Epidermal melanocyte (primary cell): ENCODE data around the gene PPP3R2.
"Not testable (repeated sequence)": the region's sequence is repeated elsewhere in the genome, so short reads cannot be mapped to it uniquely, and the experiment has no call there.

Source experiments
- DNase-seq: peaks from one replicate; pipeline ENCODE4 v3.0.0; 2011; ENCODE audit warnings: low spot score; ENCODE audit not compliant: insufficient read length

Gene PPP3R2

DNA sequence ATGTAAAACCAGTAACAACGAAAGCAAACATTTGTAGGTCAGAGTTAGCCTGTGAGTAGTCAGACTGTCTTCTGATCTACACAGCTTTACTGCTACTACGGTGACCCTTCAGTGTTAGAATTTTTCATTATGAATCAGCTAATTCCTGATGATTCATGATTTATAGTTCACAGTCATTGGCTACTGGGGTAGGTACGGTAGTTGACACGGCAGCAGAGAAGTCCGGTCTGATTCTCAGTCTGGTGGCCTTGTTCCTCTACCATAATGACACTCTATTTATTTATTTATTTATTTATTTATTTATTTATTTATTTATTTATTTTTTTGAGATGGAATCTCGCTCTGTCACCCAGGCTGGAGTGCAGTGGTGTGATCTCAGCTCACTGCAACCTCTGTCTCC, 4.7 kb downstream of the PPP3R2 start:
- not testable (repeated sequence) for DNase-seq

DNA sequence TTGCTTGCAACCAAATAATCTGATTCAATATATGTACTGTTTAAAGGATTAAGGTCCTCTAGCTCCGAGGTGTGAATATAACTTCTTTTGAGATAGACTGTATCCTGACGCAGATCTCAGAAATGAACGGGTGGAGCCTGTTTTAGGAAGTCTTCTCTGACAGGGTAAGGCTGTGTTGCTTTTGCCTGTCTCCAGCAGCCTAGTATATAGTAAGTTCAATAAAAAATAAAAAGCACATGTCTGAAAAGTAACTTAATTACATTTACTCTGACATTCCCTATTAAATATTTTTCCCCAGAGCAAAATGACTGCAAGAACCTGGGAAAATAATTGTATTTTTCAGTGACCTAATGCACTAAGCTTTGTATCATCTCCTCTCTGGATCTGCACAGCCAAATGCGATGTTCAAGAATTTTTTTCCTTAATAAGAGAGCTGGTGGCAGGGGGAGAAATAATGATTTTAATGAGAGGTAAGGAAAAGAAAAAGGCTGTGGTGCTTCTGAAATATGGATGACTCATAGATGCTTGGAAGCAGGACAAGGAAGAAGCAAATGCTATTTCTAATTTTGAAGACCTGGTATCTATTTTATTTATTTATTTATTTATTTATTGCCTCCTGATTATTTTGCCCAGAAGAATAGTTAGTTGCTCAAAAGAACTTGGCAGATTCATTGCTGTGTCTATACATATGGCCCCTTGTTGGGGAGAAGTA, 7.3 kb downstream of the PPP3R2 start:
- no peak for DNase-seq

DNA sequence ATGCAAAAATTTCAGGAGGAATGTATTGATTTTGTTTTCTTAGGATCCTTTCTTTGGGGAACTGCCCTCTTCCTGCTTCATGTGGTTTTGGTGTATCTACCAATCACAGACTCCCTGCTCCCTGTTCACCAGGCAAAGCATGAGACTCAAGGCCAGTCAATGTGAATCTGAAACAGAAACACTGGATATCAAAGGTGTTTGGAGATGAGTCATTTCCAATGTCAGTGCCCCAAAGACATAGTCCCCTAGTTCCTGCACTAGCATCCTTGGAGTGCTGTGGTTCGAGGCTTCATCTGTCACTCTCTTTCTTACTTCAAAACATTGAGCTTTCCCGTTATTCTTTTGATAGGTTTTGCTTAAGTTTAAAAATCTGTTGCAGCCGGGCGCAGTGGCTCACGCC, 8.1 kb downstream of the PPP3R2 start:
- DNase-seq: no peak

DNA sequence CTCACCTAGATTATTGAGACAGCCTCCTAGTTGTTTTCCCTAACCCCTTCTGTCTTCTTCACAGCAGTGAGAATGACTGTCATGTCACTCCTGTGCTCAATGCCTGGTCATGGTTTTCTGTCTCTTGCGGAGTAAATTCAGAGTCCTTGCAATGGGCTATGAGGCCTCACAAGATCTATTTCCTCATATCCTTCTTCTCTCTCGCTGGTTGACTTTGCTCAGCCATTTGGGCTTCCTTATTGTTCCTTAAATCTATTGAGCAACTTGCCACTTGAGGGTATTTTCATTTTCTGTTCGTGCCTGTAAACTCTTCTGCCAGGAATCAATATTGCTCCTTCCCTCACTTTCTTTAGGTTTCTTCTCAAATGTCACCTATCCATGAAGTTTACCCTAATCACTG, 9.0 kb downstream of the PPP3R2 start:
- DNase-seq: no peak

DNA sequence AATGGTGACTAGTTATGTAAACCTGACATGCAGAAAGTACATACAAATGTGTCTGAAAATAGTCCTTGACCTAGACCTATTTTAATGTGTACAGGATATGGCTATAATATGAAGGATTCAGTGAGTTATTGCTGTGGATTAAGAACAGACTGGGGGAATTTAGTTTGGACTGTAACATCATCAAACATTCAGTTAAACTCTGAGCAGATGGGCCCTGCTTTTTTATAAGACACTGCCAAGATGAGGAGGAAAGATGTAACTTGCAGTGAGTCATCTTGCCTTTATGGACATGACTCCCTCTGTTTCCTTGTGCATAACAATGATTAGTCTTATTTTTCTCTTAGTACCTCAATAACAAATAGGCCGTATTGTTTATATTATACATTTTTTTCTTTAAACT, 12.2 kb downstream of the PPP3R2 start:
- DNase-seq: no peak

DNA sequence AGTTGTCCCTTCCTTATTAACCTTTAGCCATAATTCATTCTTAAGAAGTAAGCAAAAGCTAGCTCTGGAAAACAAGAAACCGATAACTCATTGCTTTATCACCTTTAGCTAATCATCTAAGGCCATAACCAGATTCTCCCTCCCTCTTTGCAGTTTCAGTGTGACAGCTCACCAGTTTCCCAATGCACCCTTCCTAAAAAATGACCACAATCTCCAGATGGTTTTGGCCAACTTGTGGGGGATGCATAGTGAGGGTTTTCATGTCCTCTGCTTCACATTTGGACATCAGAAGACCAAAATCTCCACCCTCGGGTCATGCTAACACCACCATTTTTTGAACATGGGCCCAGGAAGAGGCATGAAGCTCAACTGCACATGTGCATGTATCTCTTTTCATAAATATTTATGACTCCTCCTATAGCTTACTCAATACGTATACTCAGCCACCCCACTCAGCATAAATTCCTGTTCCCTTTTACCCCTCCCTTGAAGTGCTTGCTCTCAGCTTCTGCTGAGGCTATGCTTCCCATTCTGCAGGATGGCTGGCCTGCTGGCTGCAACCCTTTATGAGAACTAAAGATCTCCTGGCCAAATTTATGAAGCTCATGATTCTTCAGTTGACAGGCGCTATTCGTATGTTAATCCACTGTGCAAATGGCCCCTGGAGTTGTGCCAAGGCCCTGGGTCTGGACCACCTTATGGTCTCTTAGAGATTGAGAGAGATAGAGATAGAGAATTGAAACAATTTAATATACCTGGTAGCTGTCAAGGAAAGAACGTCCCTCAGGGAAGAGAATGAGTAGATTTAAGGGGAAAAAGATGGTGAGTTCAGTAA, 14.8 kb downstream of the PPP3R2 start:
- DNase-seq: no peak

DNA sequence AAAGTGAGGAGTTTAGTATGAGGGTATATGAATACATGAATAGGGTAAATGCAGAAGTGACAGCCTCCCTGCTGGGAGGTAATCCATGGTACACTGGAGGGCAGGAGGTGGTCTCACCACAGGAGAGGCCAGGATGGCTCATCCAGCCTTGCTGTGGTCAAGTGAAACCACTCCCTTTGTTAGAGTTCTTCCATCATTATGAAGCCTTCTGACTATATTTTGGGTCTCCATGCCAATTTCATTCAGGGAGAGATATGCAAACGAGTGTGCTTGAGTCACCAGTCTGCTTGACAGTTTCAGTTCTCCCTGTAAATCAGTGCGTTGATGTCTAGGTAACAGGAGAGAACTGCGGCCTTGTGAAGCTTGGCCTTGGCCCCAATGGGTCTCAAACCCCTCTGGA, 16.4 kb downstream of the PPP3R2 start:
- DNase-seq: no peak

DNA sequence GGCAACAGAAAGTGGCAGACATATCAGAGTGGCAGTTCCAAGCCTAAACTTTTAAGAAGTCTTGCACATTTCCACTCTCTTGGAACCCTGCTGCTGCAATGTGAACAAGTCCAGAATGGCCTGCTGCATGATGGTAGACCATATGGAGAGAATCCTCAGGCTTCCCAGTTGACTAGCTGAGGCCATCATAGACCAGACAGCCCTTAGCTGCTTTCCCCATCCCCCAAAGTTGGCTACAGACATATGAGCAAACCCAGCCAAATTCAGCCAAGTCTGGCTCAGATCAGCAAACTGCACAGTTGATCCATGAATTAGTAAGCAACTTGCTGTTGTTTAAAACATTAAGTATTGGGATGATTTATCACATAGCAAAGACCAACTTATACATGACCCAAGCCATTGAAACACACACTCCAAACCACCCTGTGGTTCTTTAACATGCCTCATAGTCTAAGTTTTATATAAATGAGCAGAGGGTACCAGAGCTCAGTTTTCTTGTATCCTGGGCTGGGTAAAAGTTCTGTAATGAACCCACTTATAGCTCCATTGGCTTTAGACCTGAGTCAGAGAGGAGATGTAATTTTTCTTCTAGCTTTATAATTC, 19.9 kb downstream of the PPP3R2 start:
- no peak for DNase-seq

DNA sequence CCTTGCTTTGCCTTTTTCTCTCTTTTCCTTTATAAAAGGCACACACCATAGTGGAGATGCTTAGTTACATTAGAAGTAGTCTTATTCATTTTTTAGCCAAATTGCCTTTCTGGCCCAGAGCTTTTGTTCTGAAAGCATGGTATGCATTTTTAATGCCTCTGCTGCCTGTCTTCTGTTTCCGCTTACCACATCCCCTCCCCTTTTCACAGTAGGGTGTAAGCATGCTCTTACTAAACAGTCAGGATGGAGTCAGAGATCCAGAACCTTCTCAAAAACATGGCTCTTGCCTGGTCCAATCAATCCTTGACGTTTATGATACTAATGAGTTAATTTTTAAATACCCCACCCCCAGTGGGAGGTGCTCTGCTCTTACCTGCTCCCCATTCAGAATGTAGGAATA, 22.5 kb downstream of the PPP3R2 start:
- no peak for DNase-seq

DNA sequence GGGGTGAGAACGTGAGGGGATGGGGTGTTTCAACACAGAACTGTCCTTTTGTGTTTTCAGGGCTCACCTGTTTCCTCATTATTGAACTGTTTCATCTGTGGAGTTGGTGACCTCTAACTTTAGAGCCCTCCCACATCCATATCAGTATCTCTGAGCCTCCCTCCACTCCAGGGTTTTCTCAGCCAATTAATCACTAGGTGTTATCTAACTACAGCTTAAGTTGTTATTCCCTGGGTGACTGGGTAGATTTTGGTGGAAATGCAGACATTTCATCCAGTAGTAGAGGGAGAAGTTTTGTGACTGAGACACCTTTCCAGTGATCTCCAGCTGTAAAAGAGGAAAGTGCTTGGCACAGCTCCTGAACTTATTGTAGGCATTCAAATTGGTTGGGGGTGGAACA, 23.7 kb downstream of the PPP3R2 start:
- no peak for DNase-seq

DNA sequence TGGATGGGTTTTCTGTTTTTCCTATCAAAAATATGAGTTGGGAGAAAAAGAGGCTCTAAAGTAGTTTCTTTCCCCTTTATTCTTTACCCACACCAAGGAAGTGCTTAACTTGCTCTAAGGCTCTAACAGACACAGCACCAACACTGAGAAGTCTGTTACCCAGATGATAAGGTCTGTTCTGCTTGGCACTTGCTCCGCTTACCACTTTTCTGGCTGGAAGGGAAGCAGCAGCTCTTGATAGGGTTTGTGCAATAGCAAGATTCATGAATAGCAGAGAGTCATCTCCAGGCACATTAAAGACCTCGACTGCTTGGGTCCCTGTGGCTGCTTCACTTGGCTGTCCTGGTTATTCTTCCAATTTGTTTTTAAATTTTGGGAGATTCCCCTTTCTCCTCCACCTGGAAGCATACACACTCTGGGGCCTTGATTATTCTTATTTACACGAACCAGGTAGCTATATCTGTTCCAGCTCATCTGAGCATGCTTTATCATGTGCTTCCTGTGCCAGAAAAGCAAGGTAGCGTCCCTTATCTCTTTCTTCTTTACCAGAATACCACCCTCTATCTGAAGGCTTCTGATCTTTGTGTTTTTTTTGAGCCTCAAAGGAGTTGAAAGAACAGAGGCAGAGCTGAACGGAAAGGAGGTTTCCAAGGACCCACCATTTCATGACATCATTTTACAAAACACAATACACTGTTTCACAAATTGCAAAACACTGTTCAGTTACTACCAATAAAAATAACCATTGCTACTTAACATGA, 24.8 kb downstream of the PPP3R2 start:
- no peak for DNase-seq

DNA sequence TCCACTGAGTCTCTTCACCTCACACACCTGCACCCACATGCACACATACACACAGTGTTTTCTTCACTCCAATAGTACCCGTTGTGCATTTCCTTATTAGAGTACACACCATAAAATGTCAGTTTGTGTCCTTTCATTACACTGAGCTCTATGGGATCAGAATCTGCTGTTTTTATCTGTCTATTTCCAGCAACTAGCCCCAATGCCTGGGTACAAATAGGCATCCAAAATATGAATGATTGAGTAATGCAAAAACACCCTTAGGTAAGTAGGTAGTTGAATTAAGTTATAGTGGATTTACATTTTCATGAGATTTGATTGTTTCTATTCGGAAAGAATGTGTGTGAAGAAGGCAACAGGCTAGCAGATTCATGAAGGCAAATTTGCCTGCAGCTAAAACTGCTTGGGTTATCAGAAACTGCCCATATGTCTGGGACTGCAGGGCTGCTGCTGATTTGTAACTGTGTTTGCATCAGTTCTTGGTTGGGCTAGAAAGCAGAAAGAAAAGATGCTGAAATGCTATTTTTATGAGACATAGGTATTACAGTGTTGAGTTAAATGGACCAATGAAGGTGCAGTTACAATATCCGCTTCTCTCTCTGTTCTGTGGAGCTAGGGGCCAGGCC, 26.9 kb downstream of the PPP3R2 start:
- DNase-seq: no peak

DNA sequence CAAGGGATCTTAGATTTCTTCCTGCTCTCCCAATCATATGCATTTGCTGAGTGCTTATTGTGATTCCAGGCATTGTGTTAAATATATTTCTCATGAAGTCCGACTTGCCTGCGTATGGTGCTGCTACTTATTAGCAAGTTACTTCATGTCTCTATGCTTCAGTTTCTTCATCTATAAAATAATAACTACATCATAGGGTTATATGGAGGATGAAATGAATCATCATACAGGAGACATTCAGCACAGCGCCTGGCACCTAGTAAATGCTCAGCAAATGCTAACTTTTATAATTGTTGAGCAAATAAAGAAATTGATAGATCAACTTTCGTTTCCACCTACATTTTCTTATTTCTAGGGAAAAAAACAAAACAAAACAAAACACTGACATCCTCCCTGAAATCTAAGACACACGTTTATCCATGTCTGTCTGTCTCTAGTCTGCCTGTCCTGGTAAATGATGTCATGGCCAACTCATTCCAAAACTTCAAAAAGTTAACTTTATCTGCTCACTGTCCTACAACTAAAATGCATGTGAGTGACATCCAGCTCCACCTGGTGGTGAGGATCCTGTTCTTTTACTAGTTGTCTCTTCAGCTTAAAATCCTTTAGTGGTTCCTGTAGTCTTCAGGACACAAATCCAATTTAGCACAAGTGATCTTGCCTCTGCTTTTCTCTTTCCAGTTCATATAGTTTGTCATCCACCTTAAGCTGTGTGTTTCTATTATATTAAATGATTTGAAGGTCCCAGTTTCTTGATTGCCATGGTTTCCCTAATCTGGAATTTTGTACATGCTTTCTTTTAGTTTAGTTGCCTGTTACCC, 27.7 kb downstream of the PPP3R2 start:
- no peak for DNase-seq

DNA sequence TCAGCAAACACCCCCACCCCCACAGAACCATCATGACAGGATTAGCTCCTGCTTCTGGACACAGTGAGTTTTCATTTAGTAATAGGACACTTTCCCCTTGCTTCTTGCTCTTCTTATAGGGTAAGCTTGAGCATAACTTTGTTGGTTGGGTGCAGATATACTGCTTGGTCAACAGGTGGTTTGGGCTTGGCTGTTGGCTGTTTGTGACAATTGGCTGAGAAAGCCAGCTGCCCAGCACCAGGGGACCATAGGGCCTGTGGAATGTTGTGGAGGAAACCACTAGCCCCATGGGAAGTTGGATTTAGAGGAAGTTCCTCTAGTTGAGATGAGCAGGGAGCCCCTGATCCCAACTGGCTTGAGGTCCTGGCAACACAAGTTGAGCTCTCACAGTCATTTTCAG, 30.5 kb downstream of the PPP3R2 start:
- DNase-seq: no peak

DNA sequence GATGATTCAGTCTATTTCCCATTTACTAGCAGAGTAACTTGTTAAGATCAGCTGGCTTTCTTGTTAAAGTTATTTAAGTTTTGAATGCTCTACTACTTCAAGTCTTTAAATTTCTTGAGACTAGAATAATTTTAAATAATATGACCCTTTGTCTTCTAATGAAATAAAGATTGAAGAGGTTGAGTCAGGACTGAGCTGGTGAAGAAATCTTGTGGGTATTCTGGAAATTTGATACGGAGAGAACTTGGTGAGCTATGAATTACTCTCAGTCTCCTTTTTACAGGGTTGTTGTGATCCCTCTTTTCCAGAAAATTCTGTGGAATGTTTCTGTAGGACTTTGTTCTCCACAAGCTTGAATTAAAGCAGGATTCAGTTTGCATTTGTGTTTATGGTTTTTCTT, 31.8 kb downstream of the PPP3R2 start:
- no peak for DNase-seq

DNA sequence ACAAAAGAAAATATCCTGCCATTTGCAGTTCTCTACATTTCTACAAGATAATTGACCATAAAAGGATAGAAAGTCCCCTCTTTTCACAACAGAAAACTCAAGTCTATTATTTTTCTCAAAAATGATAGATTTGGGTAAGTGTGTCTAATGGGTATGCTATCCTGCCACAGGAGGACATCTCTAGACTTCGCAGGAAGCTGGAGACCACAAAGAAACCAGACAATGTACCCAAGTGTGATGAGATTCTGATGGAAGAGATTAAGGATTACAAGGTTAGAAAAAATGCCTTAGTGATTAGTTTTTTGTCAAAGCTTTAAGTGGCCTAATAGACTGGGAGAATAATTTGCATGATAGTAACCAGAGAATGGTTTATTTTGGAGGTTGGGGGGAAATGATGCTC, 33.0 kb downstream of the PPP3R2 start:
- no peak for DNase-seq

DNA sequence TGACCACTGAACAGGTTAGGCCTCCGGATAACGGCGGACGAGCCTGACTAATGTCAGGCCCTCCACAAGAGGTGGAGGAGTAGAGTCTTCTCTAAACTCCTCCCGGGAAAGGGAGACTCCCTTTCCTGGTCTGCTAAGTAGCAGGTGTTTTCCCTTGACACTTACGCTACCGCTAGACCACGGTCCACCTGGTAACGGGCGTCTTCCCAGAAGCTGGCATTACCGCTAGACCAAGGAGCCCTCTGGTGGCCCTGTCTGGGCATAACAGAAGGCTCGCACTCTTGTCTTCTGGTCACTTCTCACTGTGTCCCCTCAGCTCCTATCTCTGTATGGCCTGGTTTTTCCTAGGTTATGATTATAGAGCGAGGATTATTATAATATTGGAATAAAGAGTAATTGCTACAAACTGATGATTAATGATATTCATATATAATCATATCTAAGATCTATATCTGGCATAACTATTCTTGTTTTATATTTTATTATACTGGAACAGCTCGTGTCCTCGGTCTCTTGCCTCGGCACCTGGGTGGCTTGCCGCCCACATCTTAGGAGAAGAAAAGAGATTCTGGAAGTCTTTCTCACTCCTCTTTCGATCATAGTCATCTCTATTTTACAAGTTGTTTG, 45.2 kb downstream of the PPP3R2 start:
- not testable (repeated sequence) for DNase-seq

DNA sequence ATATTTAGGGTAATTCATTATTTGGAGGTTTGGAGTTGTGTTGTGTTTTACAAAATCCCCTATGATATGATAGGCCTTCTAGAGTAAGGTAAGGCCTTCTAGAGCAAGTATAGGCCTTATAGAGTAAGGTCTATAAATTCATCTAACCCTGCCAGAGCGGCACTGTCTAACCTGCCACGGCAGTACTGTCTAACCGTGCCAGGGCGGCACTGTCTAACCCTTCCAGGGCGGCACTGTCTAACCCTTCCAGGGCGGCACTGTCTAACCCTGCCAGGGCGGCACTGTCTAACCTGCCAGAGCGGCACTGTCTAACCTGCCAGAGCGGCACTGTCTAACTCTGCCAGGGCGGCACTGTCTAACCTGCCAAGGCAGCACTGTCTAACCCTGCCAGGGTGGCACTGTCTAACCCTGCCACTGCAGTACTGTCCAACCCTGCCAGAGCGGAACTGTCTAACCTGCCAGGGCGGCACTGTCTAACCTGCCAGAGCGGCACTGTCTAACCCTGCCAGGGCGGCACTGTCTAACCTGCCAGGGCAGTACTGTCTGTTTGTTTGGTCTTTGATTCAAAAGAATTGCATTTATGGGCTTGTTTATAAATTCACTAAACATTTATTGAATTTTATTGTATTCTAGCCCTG, 51.6 kb downstream of the PPP3R2 start:
- DNase-seq: no peak
